H1 (cell line): ENCODE data around the gene GPR137. TPM values are rescaled to one million over a fixed set of nuclear protein-coding genes. Genes with fewer than 3 reads are reported as not detected.

Experiments used
- CBX8 ChIP-seq: fragments of 300-800, 300-1000 bp; sonication (generic); IDR thresholded peaks from 2 replicates; pipeline ENCODE4 v1.7.1; 2016; ENCODE audit warnings: low read depth, low read length, borderline replicate concordance
- GTF2F1 ChIP-seq: IDR thresholded peaks from 2 replicates; pipeline ENCODE4 v1.6.1; 2012; ENCODE audit warnings: low read depth, low read length, improper control_type of control experiment, borderline replicate concordance
- HDAC6 ChIP-seq: IDR thresholded peaks from one replicate; pipeline ENCODE4 v1.7.1; 2012; ENCODE audit warnings: low read depth, mild to moderate bottlenecking, inconsistent platforms, low read length, moderate library complexity
- JUND ChIP-seq: IDR thresholded peaks from 2 replicates; pipeline ENCODE4 v1.6.1; 2011; ENCODE audit warnings: mild to moderate bottlenecking, improper control_type of control experiment, low read length
- RFX5 ChIP-seq: IDR thresholded peaks from 2 replicates; pipeline ENCODE4 v1.6.1; 2011; ENCODE audit warnings: low read depth, low read length, improper control_type of control experiment, borderline replicate concordance
- SIRT6 ChIP-seq: IDR thresholded peaks from one replicate; pipeline ENCODE4 v1.7.1; 2012; ENCODE audit warnings: low read length, inconsistent platforms
- TBP ChIP-seq: IDR thresholded peaks from 2 replicates; pipeline ENCODE4 v1.6.1; 2011; ENCODE audit warnings: low read depth, low read length, improper control_type of control experiment
- TEAD4 ChIP-seq: IDR thresholded peaks from 2 replicates; pipeline ENCODE4 v1.6.1; 2012; ENCODE audit warnings: low read depth, low read length, inconsistent platforms, mixed read lengths
- polyA plus RNA-seq, 7 experiments: library from polyadenylated mRNA; depleted of rRNA in 3 of 7; stranded (reverse) in 5 of 7; unstranded in 2 of 7; fragments of >200 nt in 5 of 7; fragments of 200-250 nt in 2 of 7; gene quantifications; 1 replicate in 5 of 7; 2 replicates in 1 of 7; 4 replicates in 1 of 7; pipeline versions ENCODE4 v1.2.1 to v1.2.3, GENCODE V29; 2011 to 2013; ENCODE audit warnings: missing spikeins in 2 of 7, mixed read lengths in 2 of 7
- total RNA-seq: library from RNA; stranded (reverse); fragmentation: NEBNext Ultra II Directional; extraction: Animal tissue kit (Norgen Biotek cat#: 25700); gene quantifications from 2 replicates; pipeline ENCODE4 v1.2.1, GENCODE V29; 2021

GPR137 gene
- total and polyA plus RNA-seq, 2 of the 8 experiments (the other 6 are each of a cell fraction or from before 2014, with no cell fraction given) = 36.2 to 37.8 TPM

DNA sequence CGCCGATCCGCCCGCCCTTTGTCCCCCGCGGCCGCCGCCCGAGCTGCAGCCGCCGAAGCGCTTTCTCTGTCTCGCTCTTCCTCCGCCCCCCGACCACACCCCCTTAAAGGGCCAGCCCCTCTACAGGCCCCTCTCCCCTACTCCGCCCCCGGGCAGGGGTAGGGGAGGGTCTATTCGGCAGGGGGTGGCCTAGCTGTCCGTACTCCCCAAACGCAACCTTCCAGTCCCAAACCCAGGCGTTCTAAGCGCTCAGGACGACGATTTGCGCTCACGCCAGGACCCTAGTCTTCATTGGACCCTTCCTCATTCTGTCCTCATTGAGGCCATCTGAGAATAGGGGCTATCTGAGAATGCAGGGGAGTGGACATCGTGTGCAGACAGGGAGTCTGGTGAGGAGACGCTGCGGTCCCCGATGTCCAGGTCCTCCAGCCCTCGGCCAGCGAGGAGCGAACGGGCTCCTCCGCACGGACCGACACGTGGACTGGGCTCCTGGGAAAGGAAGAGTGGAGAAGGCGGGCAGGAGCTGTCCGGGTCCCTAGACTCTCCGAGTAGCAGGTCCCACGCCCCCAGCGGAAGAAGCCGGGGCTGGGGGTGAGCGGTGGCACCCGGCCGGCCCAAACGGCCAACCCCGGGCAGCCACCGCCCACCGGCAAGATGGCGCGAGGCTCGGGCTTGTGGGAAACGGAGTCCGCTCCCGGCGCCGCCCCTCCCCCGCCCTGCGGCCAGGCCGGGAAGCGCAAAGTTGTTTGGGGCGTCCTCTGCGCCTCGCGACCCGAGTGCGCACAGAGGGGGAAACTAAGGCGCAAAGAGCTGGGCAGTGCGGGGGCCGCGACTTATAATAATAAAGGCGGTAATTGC lies 38.5 kb upstream of the GPR137 start, which contains the start of gene PPP1R14B (continued):
- TF ChIP-seq JUND = no peak
- no peak for TF ChIP-seq CBX8
- TF ChIP-seq HDAC6 = no peak
- no peak for TF ChIP-seq SIRT6
- no peak for TF ChIP-seq TBP
- TF ChIP-seq RFX5 = no peak
- no peak for TF ChIP-seq GTF2F1
- TF ChIP-seq TEAD4 = no peak
